Inflammatory macrophage (primary cell): Measurements from ENCODE around the gene CACNB2.

ENCODE experiments used
- DNase-seq, 2 donors: peaks; one replicate each; pipeline ENCODE4 v3.0.0-alpha.2; 2020 to 2022

CACNB2 gene

GRCh38 chr10:18456984-18457383 lies 316.8 kb downstream of the CACNB2 start:
- DNase-seq: no peak

DNA sequence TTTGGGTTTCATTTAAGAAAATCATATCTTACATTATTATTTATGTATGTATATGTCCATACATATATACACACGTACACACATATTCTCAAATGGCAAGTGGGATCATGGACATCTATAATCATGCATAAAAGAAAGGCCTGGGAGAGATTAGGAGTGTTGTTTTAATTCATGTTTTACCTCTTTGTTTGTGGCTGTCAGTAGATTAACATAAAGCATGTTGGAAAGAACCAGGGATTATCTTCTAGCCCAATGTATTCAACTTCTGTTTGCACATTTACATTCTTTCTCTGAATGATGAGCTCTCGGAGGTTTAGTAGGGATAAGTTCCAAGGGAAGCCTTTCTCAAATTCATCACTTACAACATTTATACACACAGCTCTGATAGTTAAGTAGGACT lies 319.8 kb downstream of the CACNB2 start:
- DNase-seq: no peak

GRCh38 chr10:18463673-18464211 lies 323.5 kb downstream of the CACNB2 start:
- DNase-seq: no peak

DNA sequence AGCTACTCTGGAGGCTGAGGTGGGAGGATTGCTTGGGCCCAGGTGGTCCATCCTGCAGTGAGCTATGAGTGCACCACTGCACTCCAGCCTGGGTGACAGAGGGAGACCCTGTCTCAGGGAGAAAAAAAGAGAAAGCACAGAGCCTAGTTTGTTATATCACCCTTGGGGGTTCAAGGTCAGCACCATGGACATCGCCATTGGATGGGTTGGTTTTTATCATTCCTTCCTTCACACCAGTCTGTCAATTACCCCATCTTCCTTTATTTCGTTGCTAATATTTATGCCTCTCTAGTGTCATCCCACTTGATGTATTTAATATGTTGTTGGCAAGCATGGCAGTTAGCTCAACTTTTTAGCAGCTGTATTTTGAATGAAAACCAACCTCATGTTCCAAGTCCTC lies 328.9 kb downstream of the CACNB2 start:
- DNase-seq: no peak

- DNase-seq: no peak
These were observed 332.8 kb downstream of the CACNB2 start for GRCh38 chr10:18472977-18473376.

- no peak for DNase-seq
These were observed 333.3 kb downstream of the CACNB2 start for GRCh38 chr10:18473424-18474117.

DNA sequence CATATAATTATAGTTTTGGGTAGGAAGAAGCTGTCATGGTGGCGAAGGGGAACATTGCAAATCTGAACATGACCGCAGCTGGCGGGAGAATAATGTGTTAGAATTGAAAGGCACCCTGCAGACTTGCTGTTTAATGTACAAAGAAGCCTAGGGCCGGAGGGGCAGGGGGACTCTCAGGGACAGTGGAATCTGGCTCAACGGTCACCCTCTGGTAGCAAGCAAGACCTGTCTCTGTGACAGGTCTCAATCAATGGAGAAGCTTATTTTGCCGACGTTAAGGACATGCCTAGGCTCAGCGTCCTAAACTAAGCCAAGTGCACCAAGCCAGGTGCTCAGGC lies 333.9 kb downstream of the CACNB2 start:
- DNase-seq: no peak

- peak; percentile 5 to 25 for DNase-seq
These were observed 335.9 kb downstream of the CACNB2 start for GRCh38 chr10:18476076-18476647.

GRCh38 chr10:18478354-18478753 lies 338.1 kb downstream of the CACNB2 start:
- DNase-seq: no peak

DNA sequence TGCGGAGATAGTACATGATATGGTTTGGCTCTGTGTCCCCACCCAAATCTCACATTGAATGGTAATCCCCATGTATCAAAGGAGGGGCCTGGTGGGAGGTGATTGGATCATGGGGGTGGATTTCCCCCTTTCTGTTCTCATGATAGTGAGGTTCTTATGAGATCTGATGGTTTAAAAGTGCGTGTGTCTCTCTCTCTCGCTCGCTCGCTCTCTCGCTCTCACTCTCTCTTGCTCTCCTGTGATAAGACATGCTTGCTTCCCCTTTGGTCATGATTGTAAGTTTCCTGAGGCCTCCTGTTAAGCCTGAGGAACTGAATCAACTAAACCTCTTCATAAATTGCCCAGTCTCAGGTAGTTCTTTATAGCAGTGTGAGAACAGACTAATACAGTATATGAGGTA lies 339.3 kb downstream of the CACNB2 start:
- DNase-seq: no peak

GRCh38 chr10:18483516-18484186 lies 343.4 kb downstream of the CACNB2 start:
- DNase-seq: no peak

GRCh38 chr10:18486438-18486837 lies 346.2 kb downstream of the CACNB2 start:
- no peak for DNase-seq

DNA sequence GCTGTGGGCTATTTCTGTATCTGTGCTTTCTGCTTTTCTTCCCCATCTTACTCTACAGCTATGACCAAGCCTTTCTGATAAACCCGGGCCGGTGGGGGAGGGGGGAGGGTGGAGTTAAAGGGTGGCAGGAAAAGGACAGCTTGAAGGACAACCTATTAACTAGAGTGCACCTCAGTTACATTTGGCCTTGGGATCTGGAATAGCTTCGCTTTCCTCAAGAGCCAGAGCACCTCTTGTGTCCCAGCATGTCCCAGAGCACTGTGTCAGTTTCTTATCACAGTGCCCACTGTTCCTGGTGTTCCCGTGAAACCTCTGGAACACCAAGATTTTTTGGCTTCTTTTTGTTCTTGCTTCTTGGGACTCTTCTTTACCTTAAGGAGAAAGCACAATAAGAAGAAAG lies 350.5 kb downstream of the CACNB2 start:
- no peak for DNase-seq

DNA sequence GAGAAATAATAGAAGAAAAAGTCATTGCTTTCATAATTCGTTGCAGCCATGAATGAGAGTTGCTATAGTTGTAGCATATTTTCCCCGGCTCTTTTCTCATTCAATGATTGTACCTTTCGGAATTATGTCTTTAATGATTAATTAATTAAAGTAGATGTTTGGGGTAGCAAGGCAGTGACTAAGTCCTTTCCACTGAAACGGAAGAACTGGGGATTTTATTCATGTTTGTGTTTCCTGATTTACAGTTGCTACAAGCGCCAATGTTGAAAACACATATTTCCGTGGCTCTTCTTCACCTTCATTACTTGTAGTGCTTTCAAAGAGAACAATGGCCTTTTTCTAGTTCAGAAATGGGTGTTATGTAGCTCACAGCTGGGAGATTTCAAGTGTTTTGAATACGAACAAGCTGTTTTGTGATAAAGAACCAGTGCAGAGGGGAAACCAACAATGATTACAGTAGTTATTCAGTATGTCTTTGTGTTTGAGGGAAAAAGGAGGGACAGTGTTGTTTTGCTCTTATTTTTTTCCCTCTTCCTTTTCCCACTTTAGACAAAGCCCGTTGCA lies 357.7 kb downstream of the CACNB2 start:
- DNase-seq: no peak

- no peak for DNase-seq
These were observed 358.8 kb downstream of the CACNB2 start for GRCh38 chr10:18498998-18499397.

- DNase-seq: no peak
These were observed 360.4 kb downstream of the CACNB2 start for GRCh38 chr10:18500576-18500975.

DNA sequence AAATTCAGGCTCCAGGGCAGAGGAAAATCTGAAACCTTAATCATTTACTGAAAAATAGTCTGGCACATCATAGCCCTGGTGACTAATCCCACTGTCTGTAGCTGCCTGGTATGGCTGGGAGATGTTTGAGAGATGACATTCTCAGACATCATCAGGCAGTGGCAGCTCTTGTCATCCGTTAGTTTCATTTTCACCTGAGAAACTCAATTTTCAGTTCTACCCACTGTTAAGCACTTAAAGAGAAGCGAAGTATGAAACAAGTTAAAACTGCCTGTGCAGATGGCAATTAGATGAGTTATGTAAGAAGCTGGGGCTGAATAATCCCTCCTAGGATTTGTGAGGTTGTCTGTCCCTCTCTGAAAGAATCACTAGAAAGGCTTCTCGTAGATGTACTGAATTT lies 361.0 kb downstream of the CACNB2 start:
- DNase-seq: no peak

DNA sequence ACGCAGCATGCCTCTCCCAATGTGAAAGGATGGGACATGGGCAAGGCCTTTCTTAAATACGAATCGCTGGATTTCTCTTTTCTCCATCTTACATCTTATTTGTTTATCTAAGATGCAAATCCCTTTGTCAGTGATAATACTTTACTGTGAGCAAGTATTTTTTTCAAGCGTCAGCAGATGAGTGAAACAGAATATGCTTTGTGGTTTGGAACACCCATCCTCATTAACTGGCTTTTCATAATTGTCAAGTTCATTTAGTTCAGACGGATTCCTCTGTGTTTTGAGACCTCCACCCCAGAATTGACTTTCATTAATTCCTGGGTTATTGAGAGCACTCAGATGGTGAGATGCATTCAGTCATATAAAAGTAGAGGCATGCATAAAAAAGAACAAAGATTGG lies 361.4 kb downstream of the CACNB2 start:
- DNase-seq: no peak

GRCh38 chr10:18504161-18504560 lies 363.9 kb downstream of the CACNB2 start:
- no peak for DNase-seq

DNA sequence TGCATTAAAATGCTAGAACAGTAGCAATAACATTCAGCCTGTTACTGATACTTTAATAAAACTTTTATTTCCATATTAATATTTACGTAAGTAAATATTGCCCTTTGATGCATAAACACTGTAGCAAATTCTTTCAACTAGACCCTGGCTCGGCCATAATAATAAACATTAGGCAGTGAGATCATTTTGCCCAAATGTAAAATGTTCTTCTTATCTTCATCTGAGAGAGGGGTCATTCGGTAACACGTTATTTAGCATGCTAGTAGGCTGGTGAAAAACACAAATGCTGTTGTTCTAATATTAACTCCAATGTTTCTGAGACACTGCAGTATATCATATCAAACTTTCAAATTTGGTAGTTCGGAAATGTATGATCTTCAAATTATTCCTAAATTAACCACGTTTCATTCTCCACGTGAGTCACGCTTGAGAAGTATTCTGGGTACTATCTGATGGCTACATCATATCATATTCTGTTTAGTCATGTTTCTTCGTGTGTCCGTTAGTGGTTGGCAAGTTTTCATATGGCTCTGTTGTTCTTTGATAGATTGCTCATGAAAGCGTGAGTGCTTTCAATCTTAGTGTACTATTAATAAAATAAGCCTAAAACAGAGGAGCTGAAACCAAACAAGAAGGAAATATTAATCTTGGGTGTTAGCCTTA lies 365.4 kb downstream of the CACNB2 start:
- no peak for DNase-seq

- no peak for DNase-seq
These were observed 368.4 kb downstream of the CACNB2 start for GRCh38 chr10:18508587-18508986.

GRCh38 chr10:18514537-18514936 lies 374.3 kb downstream of the CACNB2 start:
- no peak for DNase-seq

- no peak for DNase-seq
These were observed 376.6 kb downstream of the CACNB2 start for GRCh38 chr10:18516851-18517250.
